GM23248 (cell line): Measurements from ENCODE around the gene DRG2. TPM values are rescaled to one million over a fixed set of nuclear protein-coding genes. Genes with fewer than 3 reads are reported as not detected.

Source experiments
- DNase-seq: peaks from one replicate; pipeline ENCODE4 v3.0.0-alpha.2; 2015
- H2AFZ ChIP-seq: fragments of 200-600 bp; sonication (generic); 2 replicates; pipeline ENCODE4 v1.6.1; 2016; ENCODE audit warnings: antibody characterized with exemption
- H3F3A ChIP-seq: fragments of 200-600 bp; sonication (generic); 2 replicates; pipeline ENCODE4 v1.6.1; 2016; ENCODE audit warnings: mild to moderate bottlenecking, antibody characterized with exemption, mixed run types; ENCODE audit not compliant: insufficient read depth
- H3K27ac ChIP-seq: fragments of 200-600 bp; sonication (generic); 2 replicates; pipeline ENCODE4 v1.5.1; 2016; ENCODE audit warnings: mild to moderate bottlenecking
- H3K27me3 ChIP-seq: fragments of 200-600 bp; sonication (generic); replicated peaks from 2 replicates; pipeline ENCODE4 v1.6.1; 2016; ENCODE audit warnings: mild to moderate bottlenecking; ENCODE audit not compliant: insufficient read depth
- H3K36me3 ChIP-seq: fragments of 200-600 bp; sonication (generic); 2 replicates; pipeline ENCODE4 v1.6.1; 2016; ENCODE audit warnings: low read depth, mild to moderate bottlenecking
- H3K4me1 ChIP-seq: fragments of 200-600 bp; sonication (generic); 2 replicates; pipeline ENCODE4 v1.6.1; 2016; ENCODE audit warnings: mild to moderate bottlenecking; ENCODE audit not compliant: insufficient read depth
- H3K4me2 ChIP-seq: fragments of 200-600 bp; sonication (generic); one replicate; pipeline ENCODE4 v1.6.1; 2016; ENCODE audit warnings: mild to moderate bottlenecking; ENCODE audit not compliant: unreplicated experiment
- H3K4me3 ChIP-seq: fragments of 200-600 bp; sonication (generic); 2 replicates; pipeline ENCODE4 v1.5.1; 2016; ENCODE audit warnings: mild to moderate bottlenecking
- H3K79me2 ChIP-seq: fragments of 200-600 bp; sonication (generic); 2 replicates; pipeline ENCODE4 v1.6.1; 2016; ENCODE audit warnings: mild to moderate bottlenecking; ENCODE audit not compliant: insufficient read depth
- H3K9ac ChIP-seq: fragments of 200-600 bp; sonication (generic); 2 replicates; pipeline ENCODE4 v1.6.1; 2016; ENCODE audit warnings: mild to moderate bottlenecking
- H3K9me2 ChIP-seq: fragments of 200-600 bp; sonication (generic); 2 replicates; pipeline ENCODE4 v1.6.1; 2016; ENCODE audit warnings: mixed run types, mild to moderate bottlenecking, moderate library complexity; ENCODE audit not compliant: insufficient read depth
- H3K9me3 ChIP-seq: fragments of 200-600 bp; sonication (generic); one replicate; pipeline ENCODE4 v1.6.1; 2017; ENCODE audit warnings: low read depth
- H4K20me1 ChIP-seq: fragments of 200-600 bp; sonication (generic); 2 replicates; pipeline ENCODE4 v1.6.0; 2016; ENCODE audit not compliant: insufficient read depth
- EZH2 ChIP-seq: fragments of 200-600 bp; sonication (generic); IDR thresholded peaks from 2 replicates; pipeline ENCODE4 v1.6.1; 2018; ENCODE audit warnings: antibody characterized with exemption, mild to moderate bottlenecking; ENCODE audit not compliant: insufficient read depth, poor library complexity, severe bottlenecking
- EZH2phosphoT487 ChIP-seq: fragments of 200-600 bp; sonication (generic); IDR thresholded peaks from 2 replicates; pipeline ENCODE4 v1.6.1; 2018; ENCODE audit warnings: antibody characterized with exemption, moderate library complexity, mild to moderate bottlenecking, low read depth; ENCODE audit not compliant: insufficient read depth
- WGBS, 2 experiments: methylation state at CpG; one replicate each; pipeline ENCODE4 v1.1.6; 2015 to 2017; ENCODE audit warnings: low lambda C conversion rate in 2 of 2, low coverage in 1 of 2; ENCODE audit errors: missing lambda C conversion rate in 2 of 2; 5-methylcytosine and 5-hydroxymethylcytosine counted together
- in situ Hi-C: fragments of 300-500 bp; cut with MboI; formaldehyde crosslinking; loops from 2 replicates; pipeline ENCODE4 v1.15.0; 2020
- polyA plus RNA-seq: library from polyadenylated mRNA; unstranded; fragments of >200 nt; fragmentation: Nextera tagmentation; extraction: Ambion mirVana; gene quantifications from 2 replicates; pipeline ENCODE4 v1.2.1, GENCODE V29; 2016
- total RNA-seq: library from RNA; depleted of rRNA; stranded (reverse); fragments of >200 nt; shearing (Covaris generic); gene quantifications from 2 replicates; pipeline ENCODE4 v1.2.3, GENCODE V29; 2014

DRG2 gene
- total and polyA plus RNA-seq, 2 experiments from 2014 or later, result 34.6 to 51.0 TPM

DNA sequence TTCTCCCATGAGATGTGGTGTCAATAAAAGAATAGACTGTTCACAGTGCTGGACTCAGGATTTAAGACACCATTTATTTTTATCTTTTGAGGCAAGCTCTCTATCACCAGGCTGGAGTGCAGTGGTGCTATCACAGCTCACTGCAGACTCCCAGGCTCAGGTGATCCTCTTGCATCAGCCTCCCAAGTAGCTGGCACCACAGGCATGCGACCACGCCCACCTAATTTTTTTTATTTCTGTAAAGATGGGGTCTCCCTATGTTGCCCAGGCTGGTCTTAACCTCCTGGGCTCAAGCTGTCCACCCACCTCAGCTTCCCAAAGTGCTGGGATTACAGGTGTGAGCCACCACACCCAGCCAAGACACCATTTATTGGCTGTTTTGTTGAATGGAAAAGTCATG, 18.6 kb upstream of the DRG2 start:
- Histone ChIP-seq H4K20me1 (no peaks in the 10 kb centered on the region), H3K9me2 (no peaks in the 10 kb centered on the region), H3K27me3 (no peaks in the 10 kb centered on the region), H3K4me2 (no peak overlapping the region), H3K9me3 (no peaks in the 10 kb centered on the region), H3K36me3 (no peaks in the 10 kb centered on the region), H2AFZ (no peak overlapping the region), H3K4me3 (no peak overlapping the region), H3F3A (no peaks in the 10 kb centered on the region), H3K9ac (no peak overlapping the region), H3K79me2 (no peaks in the 10 kb centered on the region), H3K27ac (no peak overlapping the region), H3K4me1 (peaks cover 9% of the 10 kb centered on the region)
- TF ChIP-seq EZH2, result no peak
- no peak for TF ChIP-seq EZH2phosphoT487
- in situ Hi-C loops, result no loop called here
- 95 to 100% methylated on average over 2 of the region's 2 CpGs for WGBS, 2 experiments
- no peak for DNase-seq

DNA sequence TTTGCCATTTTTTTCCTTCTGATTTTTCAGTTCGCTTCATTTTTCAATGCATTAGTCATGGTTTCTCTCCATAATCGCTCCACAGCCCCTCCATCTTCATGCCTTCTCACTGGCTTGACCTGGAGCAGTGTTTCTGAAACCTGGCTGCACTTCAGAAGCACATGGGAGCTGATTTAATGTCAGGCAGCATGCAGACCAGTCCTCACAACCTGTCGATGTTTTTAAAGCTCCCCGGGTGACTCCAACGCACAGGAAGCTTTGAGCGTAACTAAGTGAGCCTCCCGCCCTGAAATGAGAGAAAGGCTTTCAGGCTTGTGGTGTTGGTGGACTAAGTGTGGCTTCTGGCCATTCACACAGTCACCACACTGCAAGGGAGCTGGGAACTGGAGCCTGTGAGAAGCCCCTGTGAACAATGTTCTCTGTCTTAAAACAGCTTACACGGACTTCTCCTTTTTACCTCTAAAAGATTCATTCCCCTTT, 16.8 kb upstream of the DRG2 start:
- no peaks in the 10 kb centered on the region; the same call in 1 of the 2 replicates for H3F3A ChIP-seq
- H3K4me3 ChIP-seq, result peak overlapping the region; percentile 59
- H4K20me1 ChIP-seq, result no peaks in the 10 kb centered on the region
- peak overlapping the region; percentile 27; the same call in 1 of the 2 replicates for H3K9ac ChIP-seq
- no peaks in the 10 kb centered on the region for H3K9me2 ChIP-seq
- peak overlapping the region; percentile 80 for H2AFZ ChIP-seq
- no peaks in the 10 kb centered on the region for H3K9me3 ChIP-seq
- in situ Hi-C loops, result no loop called here
- peak overlapping the region; percentile 90 for H3K4me2 ChIP-seq
- H3K27me3 ChIP-seq, result no peaks in the 10 kb centered on the region
- WGBS, 2 experiments, result 7 to 10% methylated on average over 8 of the region's 8 CpGs
- H3K4me1 ChIP-seq, result peaks cover 9% of the 10 kb centered on the region
- no peaks in the 10 kb centered on the region for H3K79me2 ChIP-seq
- no peaks in the 10 kb centered on the region for H3K36me3 ChIP-seq
- DNase-seq, result peak; percentile 68
- 0 out of 2 replicates have a peak overlapping the region, but pooled peaks have one; percentile 28 for H3K27ac ChIP-seq
- TF ChIP-seq EZH2phosphoT487 (no peak), EZH2 (no peak)

DNA sequence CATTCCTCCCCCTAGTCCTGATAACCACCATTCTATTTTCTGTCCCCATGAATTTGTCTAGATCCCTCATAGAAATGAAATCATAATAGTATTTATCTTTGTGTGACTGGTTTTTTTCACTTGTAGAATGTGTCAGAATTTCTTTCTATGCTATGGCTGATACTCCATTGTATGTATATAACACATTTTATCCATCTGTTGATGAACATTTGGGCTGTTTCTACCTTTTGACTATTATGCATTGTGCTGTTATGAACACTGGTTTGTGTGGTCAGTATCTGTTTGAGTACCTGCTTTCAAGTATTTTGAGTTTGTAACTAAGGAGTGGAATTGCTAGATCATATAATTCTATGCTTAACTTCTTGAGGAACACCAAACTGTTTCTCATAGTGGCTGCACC, 16.0 kb upstream of the DRG2 start:
- H3K27me3 ChIP-seq, result no peaks in the 10 kb centered on the region
- H3K9me2 ChIP-seq, result no peaks in the 10 kb centered on the region
- TF ChIP-seq EZH2 (no peak), EZH2phosphoT487 (no peak)
- no peak overlapping the region for H3K4me3 ChIP-seq
- H3K9me3 ChIP-seq, result no peaks in the 10 kb centered on the region
- no peaks in the 10 kb centered on the region for H3K79me2 ChIP-seq
- no peak overlapping the region for H3K27ac ChIP-seq
- H3K4me2 ChIP-seq, result no peak overlapping the region
- H3K36me3 ChIP-seq, result no peaks in the 10 kb centered on the region
- H3F3A ChIP-seq, result no peaks in the 10 kb centered on the region; the same call in 1 of the 2 replicates
- H4K20me1 ChIP-seq, result no peaks in the 10 kb centered on the region
- in situ Hi-C loops, result no loop called here
- no peak overlapping the region for H3K9ac ChIP-seq
- no peak overlapping the region for H2AFZ ChIP-seq
- no peak for DNase-seq
- peaks cover 9% of the 10 kb centered on the region for H3K4me1 ChIP-seq

DNA sequence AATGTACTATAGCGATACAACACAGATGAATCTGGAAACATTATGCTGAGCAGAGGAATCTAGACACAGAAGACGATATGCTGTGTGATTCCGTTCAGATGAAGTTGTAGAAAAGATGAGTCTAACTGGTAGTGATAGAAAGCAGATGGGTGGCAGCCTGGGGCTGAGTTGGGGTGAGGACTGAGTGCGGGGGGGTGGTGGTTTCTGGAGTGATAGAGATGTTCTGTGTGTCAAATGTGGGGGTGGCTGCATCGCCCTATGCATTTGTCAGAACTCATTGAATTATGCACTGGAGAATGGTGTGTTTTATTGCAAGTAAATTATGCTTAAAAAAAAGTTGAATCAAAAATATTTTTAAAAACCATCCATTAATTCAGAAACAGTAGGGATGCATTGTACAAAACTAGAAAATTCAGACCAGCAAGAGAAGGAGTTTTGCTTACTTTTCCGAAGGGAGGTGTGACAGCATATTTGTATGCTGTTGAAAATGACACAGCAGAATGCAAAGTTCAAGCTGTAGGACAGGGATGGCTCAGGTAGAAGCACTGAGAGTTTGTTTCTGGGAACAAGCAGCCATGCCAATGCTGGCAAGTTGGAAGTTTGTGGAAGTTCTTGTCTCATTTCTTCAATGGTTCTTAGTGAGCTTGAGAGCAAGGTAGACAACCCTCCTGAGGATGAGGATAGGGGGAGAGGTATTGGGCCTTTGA, 13.0 kb upstream of the DRG2 start:
- Histone ChIP-seq H3K27me3 (no peaks in the 10 kb centered on the region; the same call in 1 of the 2 replicates), H3K4me1 (peaks cover 9% of the 10 kb centered on the region), H3F3A (no peaks in the 10 kb centered on the region; the same call in 1 of the 2 replicates), H4K20me1 (no peaks in the 10 kb centered on the region), H3K36me3 (no peaks in the 10 kb centered on the region), H2AFZ (no peak overlapping the region), H3K9me2 (no peaks in the 10 kb centered on the region), H3K9ac (no peak overlapping the region), H3K4me3 (no peak overlapping the region), H3K27ac (no peak overlapping the region), H3K79me2 (no peaks in the 10 kb centered on the region), H3K9me3 (no peaks in the 10 kb centered on the region), H3K4me2 (no peak overlapping the region)
- in situ Hi-C loops, result no loop called here
- peak; percentile 36 for DNase-seq
- TF ChIP-seq EZH2, result no peak
- 33 to 47% methylated on average over 6 of the region's 6 CpGs for WGBS, 2 experiments
